HepG2 (cell line): Measurements from ENCODE around the gene NEURL3. TPM values are rescaled to one million over a fixed set of nuclear protein-coding genes. Genes with fewer than 3 reads are reported as not detected.
A peak's percentile ranks its signal among the peaks of the same experiment; 100 is the strongest.

Experiments
- ARID3A ChIP-seq: IDR thresholded peaks from 2 replicates; pipeline ENCODE4 v1.6.1; 2012; ENCODE audit warnings: low read depth, low read length, improper control_type of control experiment
- ARID4A ChIP-seq: sonication (generic); formaldehyde crosslinking; IDR thresholded peaks from 2 replicates; pipeline ENCODE4 v1.5.0; 2020; ENCODE audit warnings: mild to moderate bottlenecking, missing genetic modification reagents, borderline replicate concordance
- DRAP1 ChIP-seq: IDR thresholded peaks from 2 replicates; pipeline ENCODE4 v1.6.1; 2016; ENCODE audit warnings: missing genetic modification reagents, missing compliant biosample characterization
- FOXC1 ChIP-seq: sonication (generic); formaldehyde crosslinking; IDR thresholded peaks from 2 replicates; pipeline ENCODE4 v1.8.0; 2022; ENCODE audit warnings: mild to moderate bottlenecking, missing genetic modification reagents, borderline replicate concordance
- GABPB1 ChIP-seq: IDR thresholded peaks from 2 replicates; pipeline ENCODE4 v1.6.1; 2016; ENCODE audit warnings: mild to moderate bottlenecking, missing genetic modification reagents, moderate library complexity, missing compliant biosample characterization
- KLF13 ChIP-seq: sonication (generic); formaldehyde crosslinking; IDR thresholded peaks from 2 replicates; pipeline ENCODE4 v1.4.0; 2020; ENCODE audit warnings: mild to moderate bottlenecking, missing genetic modification reagents
- MIXL1 ChIP-seq: IDR thresholded peaks from 2 replicates; pipeline ENCODE4 v1.6.1; 2016
- MXD1 ChIP-seq: sonication (generic); formaldehyde crosslinking; IDR thresholded peaks from 2 replicates; pipeline ENCODE4 v1.4.0; 2020; ENCODE audit warnings: mild to moderate bottlenecking, missing genetic modification reagents
- PITX1 ChIP-seq: sonication (generic); formaldehyde crosslinking; IDR thresholded peaks from 2 replicates; pipeline ENCODE4 v1.5.1; 2020; ENCODE audit warnings: mild to moderate bottlenecking, missing genetic modification reagents
- RFXANK ChIP-seq: IDR thresholded peaks from 2 replicates; pipeline ENCODE4 v1.6.1; 2016
- UBTF ChIP-seq: sonication (generic); formaldehyde crosslinking; IDR thresholded peaks from 2 replicates; pipeline ENCODE4 v1.4.0; 2020; ENCODE audit warnings: mild to moderate bottlenecking, missing genetic modification reagents
- ZBTB25 ChIP-seq: IDR thresholded peaks from 2 replicates; pipeline ENCODE4 v1.6.1; 2018; ENCODE audit warnings: missing genetic modification reagents
- ZNF292 ChIP-seq: sonication (generic); formaldehyde crosslinking; IDR thresholded peaks from 2 replicates; pipeline ENCODE4 v1.8.1; 2022; ENCODE audit warnings: mild to moderate bottlenecking, low read depth, missing genetic modification reagents, borderline replicate concordance
- ZNF329 ChIP-seq: sonication (generic); formaldehyde crosslinking; IDR thresholded peaks from 2 replicates; pipeline ENCODE4 v1.9.0; 2021; ENCODE audit warnings: low read depth, mild to moderate bottlenecking, missing genetic modification reagents
- ZNF598 ChIP-seq: sonication (generic); formaldehyde crosslinking; IDR thresholded peaks from 2 replicates; pipeline ENCODE4 v1.5.1; 2020; ENCODE audit warnings: mild to moderate bottlenecking, missing genetic modification reagents, borderline replicate concordance
- ZNF850 ChIP-seq: sonication (generic); formaldehyde crosslinking; conservative IDR thresholded peaks from 2 replicates; pipeline ENCODE4 v1.9.0; 2021; ENCODE audit warnings: mild to moderate bottlenecking, missing genetic modification reagents
- polyA plus RNA-seq, 8 experiments: library from polyadenylated mRNA; depleted of rRNA in 3 of 8; stranded (reverse) in 7 of 8; unstranded in 1 of 8; fragments of >200 nt; fragmentation: Illumina TruSeq in 4 of 8; extraction: Trizol in 4 of 8; gene quantifications; 2 replicates each; pipeline versions ENCODE4 v1.2.1 to v1.2.3, GENCODE V29; 2011 to 2016; ENCODE audit warnings: low read depth in 4 of 8, missing spikeins in 1 of 8, mixed read lengths in 1 of 8; ENCODE audit not compliant: insufficient read depth in 1 of 8
- total RNA-seq, 5 experiments: library from RNA; depleted of rRNA; stranded (reverse); fragments of >200 nt; fragmentation: Illumina TruSeq; extraction: Trizol; gene quantifications; 2 replicates each; pipeline ENCODE4 v1.2.3, GENCODE V29; 2016; ENCODE audit warnings: low read depth in 1 of 5

NEURL3 gene
- total and polyA plus RNA-seq, 2 of the 13 experiments (the other 11 are each of a cell fraction or from before 2014, with no cell fraction given) = 0.16 to 1.2 TPM

GRCh38 chr2:96505231-96505889 is at the start of gene NEURL3 (continued):
- TF ChIP-seq ZBTB25 (CRISPR knock-in tag) (no peak), ZNF850 (CRISPR knock-in tag) (0 out of 2 replicates have a peak, but pooled peaks have one; percentile 58), MXD1 (CRISPR knock-in tag) (no peak), UBTF (CRISPR knock-in tag) (0 out of 2 replicates have a peak, but pooled peaks have one; percentile 10), KLF13 (CRISPR knock-in tag) (0 out of 2 replicates have a peak, but pooled peaks have one; percentile 52), GABPB1 (CRISPR knock-in tag) (peak; percentile 27; the same call in 1 of the 2 replicates), ARID4A (CRISPR knock-in tag) (0 out of 2 replicates have a peak, but pooled peaks have one; percentile 17), ZNF598 (CRISPR knock-in tag) (peak; percentile 23; the same call in 1 of the 2 replicates), DRAP1 (CRISPR knock-in tag) (peak; percentile 53; the same call in 1 of the 2 replicates), ARID3A (peak; percentile 89), FOXC1 (CRISPR knock-in tag) (peak; percentile 67; the same call in 1 of the 2 replicates), PITX1 (CRISPR knock-in tag) (peak; percentile 28; the same call in 1 of the 2 replicates), ZNF292 (0 out of 2 replicates have a peak, but pooled peaks have one; percentile 44), ZNF329 (CRISPR knock-in tag) (0 out of 2 replicates have a peak, but pooled peaks have one; percentile 24), MIXL1 (CRISPR knock-in tag) (0 out of 2 replicates have a peak, but pooled peaks have one; percentile 41), RFXANK (CRISPR knock-in tag) (peak; percentile 80; the same call in 1 of the 2 replicates)
